ENCODE measurements around the gene NPHP3.
"Not testable (repeated sequence)": the region's sequence is repeated elsewhere in the genome, so short reads cannot be mapped to it uniquely, and the experiment has no call there.

NPHP3 gene

GRCh38 chr3:132643366-132643765 lies 78.8 kb downstream of the NPHP3 start:
- no peak for DNase-seq (ENCODE audit: low spot score)

DNA sequence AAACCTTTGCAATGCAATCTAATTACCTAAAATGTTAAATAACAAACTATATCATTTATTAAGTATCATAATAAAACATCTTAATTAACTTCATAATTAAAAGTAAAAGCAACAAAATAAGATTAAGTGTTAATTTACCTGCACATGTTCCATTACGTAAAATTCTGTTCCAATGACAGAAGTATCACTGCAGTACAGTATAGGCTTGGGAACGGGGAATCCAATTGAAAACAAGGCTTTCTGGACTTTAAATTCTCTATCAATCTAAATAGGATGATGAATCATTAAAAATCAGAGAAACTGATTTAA lies 79.7 kb downstream of the NPHP3 start:
- DNase-seq (ENCODE audit: low spot score): no peak

DNA sequence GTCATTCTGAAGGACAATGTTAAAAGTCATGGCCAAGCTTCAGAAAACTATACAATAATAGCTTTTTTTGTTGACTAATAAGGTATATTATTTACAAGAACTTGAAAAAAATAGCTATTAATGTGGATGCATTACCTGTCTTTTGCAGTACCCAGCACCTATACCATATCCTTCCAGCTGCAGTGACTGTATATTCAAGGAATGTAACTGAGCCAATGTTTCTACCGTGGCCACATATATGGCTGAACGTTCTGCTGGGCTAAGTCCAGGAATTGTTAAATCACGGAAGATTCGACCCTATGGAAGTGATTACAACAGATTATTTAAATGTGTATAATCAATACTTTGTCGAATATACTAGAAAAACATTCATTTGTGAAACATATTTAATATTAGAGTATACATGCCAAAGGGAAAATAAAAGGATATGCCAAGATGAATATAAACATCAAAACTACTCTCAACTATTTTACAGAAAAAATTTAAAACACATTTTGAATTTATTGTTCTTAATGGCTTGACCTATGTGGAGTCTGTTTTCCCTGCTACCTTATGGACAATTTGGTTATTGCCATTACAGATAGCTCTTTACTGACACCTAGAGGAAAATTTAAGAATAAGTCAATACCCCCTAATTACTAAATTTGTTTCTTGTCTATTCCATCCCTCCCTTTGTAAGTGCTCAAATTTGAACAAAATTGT lies 80.2 kb downstream of the NPHP3 start:
- peak; percentile 57 for DNase-seq (ENCODE audit: low spot score)

- not testable (repeated sequence) for DNase-seq (ENCODE audit: low spot score)
Measured at GRCh38 chr3:132641427-132641826, 80.8 kb downstream of the NPHP3 start.

- no peak for DNase-seq (ENCODE audit: low spot score)
Measured at GRCh38 chr3:132638706-132639105, 83.5 kb downstream of the NPHP3 start.

DNA sequence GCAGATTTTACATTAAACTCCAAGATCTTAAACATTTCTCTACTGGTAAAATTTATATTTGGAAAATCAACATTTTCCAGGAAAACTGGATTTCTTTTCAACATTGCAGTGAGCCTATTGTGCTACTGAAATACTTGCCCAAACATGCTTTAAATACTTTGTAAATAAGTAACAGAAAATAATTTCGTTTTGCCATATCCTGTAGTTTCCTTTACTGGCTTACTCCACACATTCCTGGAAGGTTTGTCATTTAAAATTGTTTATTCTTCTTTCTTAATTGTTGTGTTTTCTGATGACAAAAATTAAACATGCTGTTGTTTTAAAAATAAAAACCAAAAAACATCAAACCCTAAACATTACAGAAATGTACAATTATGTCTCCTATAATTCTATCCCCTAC lies 84.6 kb downstream of the NPHP3 start:
- no peak for DNase-seq (ENCODE audit: low spot score)

- DNase-seq (ENCODE audit: low spot score): no peak
Measured at GRCh38 chr3:132635052-132635451, 87.2 kb downstream of the NPHP3 start.

Data from iPS-NIHi11 (cell line).